HepG2 (cell line): Measurements from ENCODE around the gene TFPI. TPM values are rescaled to one million over a fixed set of nuclear protein-coding genes. Genes with fewer than 3 reads are reported as not detected.
A peak's percentile ranks its signal among the peaks of the same experiment; 100 is the strongest.

Experiments used
- FOXK2 ChIP-seq: fragments of 450-650 bp; IDR thresholded peaks from 2 replicates; pipeline ENCODE4 v1.6.1; 2016
- HDAC1 ChIP-seq: sonication (generic); formaldehyde crosslinking; IDR thresholded peaks from 2 replicates; pipeline ENCODE4 v1.5.1; 2020; ENCODE audit warnings: mild to moderate bottlenecking, missing genetic modification reagents
- ZKSCAN1 ChIP-seq: fragments of 150-350 bp; IDR thresholded peaks from 2 replicates; pipeline ENCODE4 v1.6.1; 2014; ENCODE audit warnings: low read length
- ZNF124 ChIP-seq: sonication (generic); formaldehyde crosslinking; IDR thresholded peaks from 2 replicates; pipeline ENCODE4 v1.4.0; 2020; ENCODE audit warnings: missing genetic modification reagents
- ZNF207 ChIP-seq: fragments of 450-650 bp; IDR thresholded peaks from 2 replicates; pipeline ENCODE4 v1.6.1; 2016; ENCODE audit warnings: antibody characterized with exemption, borderline replicate concordance
- ZNF446 ChIP-seq: sonication (generic); formaldehyde crosslinking; IDR thresholded peaks from 2 replicates; pipeline ENCODE4 v1.5.0; 2020; ENCODE audit warnings: mild to moderate bottlenecking, missing genetic modification reagents
- polyA plus RNA-seq, 8 experiments: library from polyadenylated mRNA; depleted of rRNA in 3 of 8; stranded (reverse) in 7 of 8; unstranded in 1 of 8; fragments of >200 nt; fragmentation: Illumina TruSeq in 4 of 8; extraction: Trizol in 4 of 8; gene quantifications; 2 replicates each; pipeline versions ENCODE4 v1.2.1 to v1.2.3, GENCODE V29; 2011 to 2016; ENCODE audit warnings: low read depth in 4 of 8, missing spikeins in 1 of 8, mixed read lengths in 1 of 8; ENCODE audit not compliant: insufficient read depth in 1 of 8
- total RNA-seq, 5 experiments: library from RNA; depleted of rRNA; stranded (reverse); fragments of >200 nt; fragmentation: Illumina TruSeq; extraction: Trizol; gene quantifications; 2 replicates each; pipeline ENCODE4 v1.2.3, GENCODE V29; 2016; ENCODE audit warnings: low read depth in 1 of 5
- TF ChIP-seq, protein P1 (sequence below): sonication (generic); formaldehyde crosslinking; IDR thresholded peaks from 2 replicates; pipeline ENCODE4 v1.8.0; 2022; ENCODE audit warnings: mild to moderate bottlenecking, missing genetic modification reagents; ENCODE audit not compliant: insufficient replicate concordance
- TF ChIP-seq, protein P2 (sequence below): sonication (generic); formaldehyde crosslinking; IDR thresholded peaks from 2 replicates; pipeline ENCODE4 v1.5.1; 2020; ENCODE audit warnings: mild to moderate bottlenecking, missing genetic modification reagents, moderate library complexity
- TF ChIP-seq, protein P3 (sequence below): sonication (generic); formaldehyde crosslinking; IDR thresholded peaks from 2 replicates; pipeline ENCODE4 v1.8.1; 2023; ENCODE audit warnings: mild to moderate bottlenecking, missing genetic modification reagents, borderline replicate concordance
- TF ChIP-seq, protein P4 (sequence below): IDR thresholded peaks from 2 replicates; pipeline ENCODE4 v1.6.1; 2016; ENCODE audit warnings: low read depth, borderline replicate concordance
- TF ChIP-seq, protein P5 (sequence below): sonication (generic); formaldehyde crosslinking; conservative IDR thresholded peaks from 2 replicates; pipeline ENCODE4 v1.5.0; 2020; ENCODE audit warnings: missing genetic modification reagents
- TF ChIP-seq, protein P6 (sequence below): sonication (generic); formaldehyde crosslinking; IDR thresholded peaks from 2 replicates; pipeline ENCODE4 v1.4.0; 2020; ENCODE audit warnings: mild to moderate bottlenecking, low read depth, missing genetic modification reagents
- TF ChIP-seq, protein P7 (sequence below): sonication (generic); formaldehyde crosslinking; IDR thresholded peaks from 2 replicates; pipeline ENCODE4 v1.4.0; 2020; ENCODE audit warnings: missing genetic modification reagents, mild to moderate bottlenecking, borderline replicate concordance
- TF ChIP-seq, protein P8 (sequence below): IDR thresholded peaks from 2 replicates; pipeline ENCODE4 v1.6.1; 2012; ENCODE audit warnings: low read depth, low read length, improper control_type of control experiment

TFPI gene
- total and polyA plus RNA-seq, 2 of the 13 experiments (the other 11 are each of a cell fraction or from before 2014, with no cell fraction given), result 301 to 436 TPM

DNA sequence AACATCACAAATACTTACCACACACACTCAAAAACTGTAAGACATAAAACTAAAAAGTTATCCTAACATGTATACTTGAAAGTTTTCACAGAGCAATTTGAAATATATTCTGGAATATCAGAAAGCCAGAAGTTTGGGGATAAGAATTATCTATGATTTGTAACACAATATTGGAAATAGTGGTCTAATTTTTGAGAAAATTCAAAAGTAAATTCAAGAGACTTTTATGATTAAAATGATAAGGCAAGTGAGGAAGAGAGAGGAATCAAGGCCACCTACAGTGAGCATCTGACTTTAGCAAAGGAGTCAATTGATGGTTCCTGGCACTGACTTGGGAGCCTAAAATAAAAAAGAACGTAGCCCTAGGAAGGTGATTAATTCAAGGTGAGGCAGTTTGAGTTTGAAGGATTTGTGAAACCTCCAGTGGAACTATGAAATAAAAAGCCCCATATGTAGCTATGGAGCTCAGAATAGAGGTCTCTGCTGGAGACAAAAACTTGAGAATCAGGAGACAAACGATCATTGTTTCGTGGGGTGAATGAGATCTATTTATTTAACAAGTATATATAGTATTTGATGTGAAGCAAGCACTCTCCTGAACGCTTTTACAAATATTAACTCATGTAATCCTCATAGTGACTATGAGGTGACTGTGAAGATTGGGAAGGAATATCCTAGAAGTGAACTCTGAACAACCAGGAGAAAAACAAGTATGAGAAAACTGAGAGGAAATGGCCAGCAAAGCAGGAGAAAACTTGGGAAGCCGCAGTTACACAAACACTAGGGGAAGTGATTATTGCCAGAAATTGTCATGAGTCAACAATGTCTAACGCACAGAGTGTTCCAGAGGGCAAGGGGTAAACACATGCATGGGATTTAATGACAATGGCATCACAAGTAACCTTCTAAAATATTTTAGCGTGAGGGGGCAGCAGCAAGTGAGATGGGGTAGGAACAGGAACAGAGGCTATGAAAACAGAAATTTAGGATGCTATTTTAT lies 12.8 kb downstream of the TFPI start (continued):
- TF ChIP-seq HDAC1 (CRISPR knock-in tag), result peak; percentile 76
- no peak for TF ChIP-seq ZNF207
- TF ChIP-seq, protein P1, sequence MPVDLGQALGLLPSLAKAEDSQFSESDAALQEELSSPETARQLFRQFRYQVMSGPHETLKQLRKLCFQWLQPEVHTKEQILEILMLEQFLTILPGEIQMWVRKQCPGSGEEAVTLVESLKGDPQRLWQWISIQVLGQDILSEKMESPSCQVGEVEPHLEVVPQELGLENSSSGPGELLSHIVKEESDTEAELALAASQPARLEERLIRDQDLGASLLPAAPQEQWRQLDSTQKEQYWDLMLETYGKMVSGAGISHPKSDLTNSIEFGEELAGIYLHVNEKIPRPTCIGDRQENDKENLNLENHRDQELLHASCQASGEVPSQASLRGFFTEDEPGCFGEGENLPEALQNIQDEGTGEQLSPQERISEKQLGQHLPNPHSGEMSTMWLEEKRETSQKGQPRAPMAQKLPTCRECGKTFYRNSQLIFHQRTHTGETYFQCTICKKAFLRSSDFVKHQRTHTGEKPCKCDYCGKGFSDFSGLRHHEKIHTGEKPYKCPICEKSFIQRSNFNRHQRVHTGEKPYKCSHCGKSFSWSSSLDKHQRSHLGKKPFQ (CRISPR knock-in tag), result peak; percentile 40
- no peak for TF ChIP-seq ZNF446
- no peak for TF ChIP-seq ZKSCAN1
- TF ChIP-seq ZNF124, result peak; percentile 95
- TF ChIP-seq, protein P2, sequence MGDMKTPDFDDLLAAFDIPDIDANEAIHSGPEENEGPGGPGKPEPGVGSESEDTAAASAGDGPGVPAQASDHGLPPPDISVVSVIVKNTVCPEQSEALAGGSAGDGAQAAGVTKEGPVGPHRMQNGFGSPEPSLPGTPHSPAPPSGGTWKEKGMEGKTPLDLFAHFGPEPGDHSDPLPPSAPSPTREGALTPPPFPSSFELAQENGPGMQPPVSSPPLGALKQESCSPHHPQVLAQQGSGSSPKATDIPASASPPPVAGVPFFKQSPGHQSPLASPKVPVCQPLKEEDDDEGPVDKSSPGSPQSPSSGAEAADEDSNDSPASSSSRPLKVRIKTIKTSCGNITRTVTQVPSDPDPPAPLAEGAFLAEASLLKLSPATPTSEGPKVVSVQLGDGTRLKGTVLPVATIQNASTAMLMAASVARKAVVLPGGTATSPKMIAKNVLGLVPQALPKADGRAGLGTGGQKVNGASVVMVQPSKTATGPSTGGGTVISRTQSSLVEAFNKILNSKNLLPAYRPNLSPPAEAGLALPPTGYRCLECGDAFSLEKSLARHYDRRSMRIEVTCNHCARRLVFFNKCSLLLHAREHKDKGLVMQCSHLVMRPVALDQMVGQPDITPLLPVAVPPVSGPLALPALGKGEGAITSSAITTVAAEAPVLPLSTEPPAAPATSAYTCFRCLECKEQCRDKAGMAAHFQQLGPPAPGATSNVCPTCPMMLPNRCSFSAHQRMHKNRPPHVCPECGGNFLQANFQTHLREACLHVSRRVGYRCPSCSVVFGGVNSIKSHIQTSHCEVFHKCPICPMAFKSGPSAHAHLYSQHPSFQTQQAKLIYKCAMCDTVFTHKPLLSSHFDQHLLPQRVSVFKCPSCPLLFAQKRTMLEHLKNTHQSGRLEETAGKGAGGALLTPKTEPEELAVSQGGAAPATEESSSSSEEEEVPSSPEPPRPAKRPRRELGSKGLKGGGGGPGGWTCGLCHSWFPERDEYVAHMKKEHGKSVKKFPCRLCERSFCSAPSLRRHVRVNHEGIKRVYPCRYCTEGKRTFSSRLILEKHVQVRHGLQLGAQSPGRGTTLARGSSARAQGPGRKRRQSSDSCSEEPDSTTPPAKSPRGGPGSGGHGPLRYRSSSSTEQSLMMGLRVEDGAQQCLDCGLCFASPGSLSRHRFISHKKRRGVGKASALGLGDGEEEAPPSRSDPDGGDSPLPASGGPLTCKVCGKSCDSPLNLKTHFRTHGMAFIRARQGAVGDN (CRISPR knock-in tag), result no peak
- TF ChIP-seq, protein P3, sequence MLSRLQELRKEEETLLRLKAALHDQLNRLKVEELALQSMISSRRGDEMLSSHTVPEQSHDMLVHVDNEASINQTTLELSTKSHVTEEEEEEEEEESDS (CRISPR knock-in tag), result peak; percentile 86; the same call in 1 of the 2 replicates
- TF ChIP-seq, protein P4, sequence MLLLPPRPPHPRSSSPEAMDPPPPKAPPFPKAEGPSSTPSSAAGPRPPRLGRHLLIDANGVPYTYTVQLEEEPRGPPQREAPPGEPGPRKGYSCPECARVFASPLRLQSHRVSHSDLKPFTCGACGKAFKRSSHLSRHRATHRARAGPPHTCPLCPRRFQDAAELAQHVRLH (CRISPR knock-in tag), result peak; percentile 73
- TF ChIP-seq, protein P5, sequence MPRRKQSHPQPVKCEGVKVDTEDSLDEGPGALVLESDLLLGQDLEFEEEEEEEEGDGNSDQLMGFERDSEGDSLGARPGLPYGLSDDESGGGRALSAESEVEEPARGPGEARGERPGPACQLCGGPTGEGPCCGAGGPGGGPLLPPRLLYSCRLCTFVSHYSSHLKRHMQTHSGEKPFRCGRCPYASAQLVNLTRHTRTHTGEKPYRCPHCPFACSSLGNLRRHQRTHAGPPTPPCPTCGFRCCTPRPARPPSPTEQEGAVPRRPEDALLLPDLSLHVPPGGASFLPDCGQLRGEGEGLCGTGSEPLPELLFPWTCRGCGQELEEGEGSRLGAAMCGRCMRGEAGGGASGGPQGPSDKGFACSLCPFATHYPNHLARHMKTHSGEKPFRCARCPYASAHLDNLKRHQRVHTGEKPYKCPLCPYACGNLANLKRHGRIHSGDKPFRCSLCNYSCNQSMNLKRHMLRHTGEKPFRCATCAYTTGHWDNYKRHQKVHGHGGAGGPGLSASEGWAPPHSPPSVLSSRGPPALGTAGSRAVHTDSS (CRISPR knock-in tag), result no peak
- TF ChIP-seq, protein P6, sequence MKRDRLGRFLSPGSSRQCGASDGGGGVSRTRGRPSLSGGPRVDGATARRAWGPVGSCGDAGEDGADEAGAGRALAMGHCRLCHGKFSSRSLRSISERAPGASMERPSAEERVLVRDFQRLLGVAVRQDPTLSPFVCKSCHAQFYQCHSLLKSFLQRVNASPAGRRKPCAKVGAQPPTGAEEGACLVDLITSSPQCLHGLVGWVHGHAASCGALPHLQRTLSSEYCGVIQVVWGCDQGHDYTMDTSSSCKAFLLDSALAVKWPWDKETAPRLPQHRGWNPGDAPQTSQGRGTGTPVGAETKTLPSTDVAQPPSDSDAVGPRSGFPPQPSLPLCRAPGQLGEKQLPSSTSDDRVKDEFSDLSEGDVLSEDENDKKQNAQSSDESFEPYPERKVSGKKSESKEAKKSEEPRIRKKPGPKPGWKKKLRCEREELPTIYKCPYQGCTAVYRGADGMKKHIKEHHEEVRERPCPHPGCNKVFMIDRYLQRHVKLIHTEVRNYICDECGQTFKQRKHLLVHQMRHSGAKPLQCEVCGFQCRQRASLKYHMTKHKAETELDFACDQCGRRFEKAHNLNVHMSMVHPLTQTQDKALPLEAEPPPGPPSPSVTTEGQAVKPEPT (CRISPR knock-in tag), result no peak
- TF ChIP-seq, protein P7, sequence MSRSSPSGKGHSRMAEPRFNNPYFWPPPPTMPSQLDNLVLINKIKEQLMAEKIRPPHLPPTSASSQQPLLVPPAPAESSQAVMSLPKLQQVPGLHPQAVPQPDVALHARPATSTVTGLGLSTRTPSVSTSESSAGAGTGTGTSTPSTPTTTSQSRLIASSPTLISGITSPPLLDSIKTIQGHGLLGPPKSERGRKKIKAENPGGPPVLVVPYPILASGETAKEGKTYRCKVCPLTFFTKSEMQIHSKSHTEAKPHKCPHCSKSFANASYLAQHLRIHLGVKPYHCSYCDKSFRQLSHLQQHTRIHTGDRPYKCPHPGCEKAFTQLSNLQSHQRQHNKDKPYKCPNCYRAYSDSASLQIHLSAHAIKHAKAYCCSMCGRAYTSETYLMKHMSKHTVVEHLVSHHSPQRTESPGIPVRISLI, result peak; percentile 64; the same call in 1 of the 2 replicates
- TF ChIP-seq FOXK2, result peak; percentile 58; the same call in 1 of the 2 replicates
- TF ChIP-seq, protein P8, sequence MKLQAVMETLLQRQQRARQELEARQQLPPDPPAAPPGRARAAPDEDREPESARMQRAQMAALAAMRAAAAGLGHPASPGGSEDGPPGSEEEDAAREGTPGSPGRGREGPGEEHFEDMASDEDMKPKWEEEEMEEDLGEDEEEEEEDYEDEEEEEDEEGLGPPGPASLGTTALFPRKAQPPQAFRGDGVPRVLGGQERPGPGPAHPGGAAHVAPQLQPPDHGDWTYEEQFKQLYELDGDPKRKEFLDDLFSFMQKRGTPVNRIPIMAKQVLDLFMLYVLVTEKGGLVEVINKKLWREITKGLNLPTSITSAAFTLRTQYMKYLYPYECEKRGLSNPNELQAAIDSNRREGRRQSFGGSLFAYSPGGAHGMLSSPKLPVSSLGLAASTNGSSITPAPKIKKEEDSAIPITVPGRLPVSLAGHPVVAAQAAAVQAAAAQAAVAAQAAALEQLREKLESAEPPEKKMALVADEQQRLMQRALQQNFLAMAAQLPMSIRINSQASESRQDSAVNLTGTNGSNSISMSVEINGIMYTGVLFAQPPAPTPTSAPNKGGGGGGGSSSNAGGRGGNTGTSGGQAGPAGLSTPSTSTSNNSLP, result peak; percentile 98
